Measurements from ENCODE around the gene ADAM19. TPM values are rescaled to one million over a fixed set of nuclear protein-coding genes. Genes with fewer than 3 reads are reported as not detected.
"Not testable (repeated sequence)": the region's sequence is repeated elsewhere in the genome, so short reads cannot be mapped to it uniquely, and the experiment has no call there.

The ADAM19 gene
- total RNA-seq, 2 experiments from 2014 or later: 2.8 to 3.5 TPM

DNA sequence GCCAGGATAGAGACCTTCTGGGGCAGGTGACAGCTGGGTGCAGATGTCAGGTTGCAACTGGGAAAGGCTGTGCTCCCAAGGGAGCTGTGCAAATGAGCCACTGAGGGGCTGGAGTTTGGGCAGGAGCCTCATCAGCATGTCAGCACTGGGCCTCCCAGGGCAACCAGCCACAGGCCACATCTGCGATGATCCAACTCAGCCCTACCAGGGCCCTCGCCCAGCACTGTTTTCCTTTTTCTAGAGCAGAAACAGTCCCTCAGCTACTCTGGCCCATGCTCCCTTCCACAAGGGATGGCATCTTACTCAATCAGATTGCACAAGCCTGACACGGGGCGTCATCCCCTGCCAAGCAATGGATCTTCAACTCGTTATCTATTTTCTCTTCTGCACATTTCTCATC, 90.8 kb downstream of the ADAM19 start:
- no peak for DNase-seq
- Mint-ChIP-seq H3K36me3 (no peaks in the 10 kb centered on the region), H3K4me1 (peaks cover 3% of the 10 kb centered on the region), H3K4me3 (no peak overlapping the region), H3K27me3 (peaks cover 4% of the 10 kb centered on the region), H3K27ac (no peak overlapping the region), H3K9me3 (no peaks in the 10 kb centered on the region)

DNA sequence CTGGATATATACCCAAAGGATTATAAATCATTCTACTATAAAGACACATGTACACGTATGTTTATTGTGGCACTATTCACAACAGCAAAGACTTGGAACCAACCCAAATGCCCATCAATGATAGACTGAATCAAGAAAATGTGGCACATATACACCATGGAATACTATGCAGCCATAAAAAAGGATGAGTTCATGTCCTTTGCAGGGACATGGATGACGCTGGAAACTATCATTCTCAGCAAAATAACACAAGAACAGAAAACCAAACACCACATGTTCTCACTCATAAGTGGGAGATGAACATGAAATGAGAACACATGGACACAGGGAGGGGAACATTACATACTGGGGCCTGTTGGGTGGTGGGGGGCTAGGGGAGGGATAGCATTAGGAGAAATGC, 92.9 kb downstream of the ADAM19 start:
- H3K4me1 Mint-ChIP-seq, H3K27ac Mint-ChIP-seq, H3K4me3 Mint-ChIP-seq, DNase-seq, H3K36me3 Mint-ChIP-seq, H3K27me3 Mint-ChIP-seq, H3K9me3 Mint-ChIP-seq: not testable (repeated sequence)

DNA sequence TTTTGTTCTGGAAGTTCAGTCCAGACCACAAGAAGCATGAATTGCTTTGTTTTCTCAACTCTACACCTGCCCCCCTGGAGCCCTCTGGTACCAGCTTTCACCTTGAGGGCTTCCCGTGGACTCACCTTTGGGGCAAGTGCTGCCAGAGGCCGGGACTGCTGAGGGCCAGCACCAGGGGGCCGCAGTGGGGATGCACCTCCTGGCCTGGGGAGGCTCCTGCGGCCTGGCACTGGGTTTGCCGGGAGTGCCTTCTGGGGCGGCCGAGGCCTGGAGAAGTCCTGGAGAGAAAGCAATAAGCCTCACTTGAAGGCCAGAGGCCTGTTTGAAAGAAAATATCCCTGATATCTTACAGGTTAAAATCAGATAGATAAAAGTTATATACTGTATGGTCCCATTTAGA, 93.9 kb downstream of the ADAM19 start:
- no peak overlapping the region for H3K4me3 Mint-ChIP-seq
- no peaks in the 10 kb centered on the region for H3K36me3 Mint-ChIP-seq
- H3K9me3 Mint-ChIP-seq: no peaks in the 10 kb centered on the region
- H3K27ac Mint-ChIP-seq: no peak overlapping the region
- no peak for DNase-seq
- H3K4me1 Mint-ChIP-seq: peaks cover 3% of the 10 kb centered on the region
- peaks cover 4% of the 10 kb centered on the region for H3K27me3 Mint-ChIP-seq

DNA sequence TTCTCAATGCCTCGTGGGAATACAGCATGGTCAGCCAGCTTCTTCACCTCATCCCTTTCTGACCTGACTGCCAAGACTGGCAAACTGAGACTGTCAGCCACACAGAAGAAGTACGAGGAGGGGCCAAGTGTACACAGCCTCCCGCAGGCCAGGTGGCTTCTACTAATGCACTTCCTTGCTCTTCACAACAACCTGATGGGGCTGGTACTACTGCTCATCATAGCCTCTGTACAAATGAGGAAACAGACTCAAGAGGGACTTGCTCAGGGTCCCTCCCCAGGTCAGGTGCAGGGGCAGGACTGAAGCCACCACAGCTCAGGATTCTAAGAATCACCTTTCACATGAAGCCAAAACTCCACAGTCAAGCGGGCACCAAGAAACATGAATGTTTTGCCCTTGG, 94.3 kb downstream of the ADAM19 start:
- Mint-ChIP-seq H3K27ac (no peak overlapping the region), H3K9me3 (no peaks in the 10 kb centered on the region), H3K36me3 (no peaks in the 10 kb centered on the region), H3K4me3 (no peak overlapping the region), H3K4me1 (no peaks in the 10 kb centered on the region), H3K27me3 (peaks cover 4% of the 10 kb centered on the region)
- no peak for DNase-seq

DNA sequence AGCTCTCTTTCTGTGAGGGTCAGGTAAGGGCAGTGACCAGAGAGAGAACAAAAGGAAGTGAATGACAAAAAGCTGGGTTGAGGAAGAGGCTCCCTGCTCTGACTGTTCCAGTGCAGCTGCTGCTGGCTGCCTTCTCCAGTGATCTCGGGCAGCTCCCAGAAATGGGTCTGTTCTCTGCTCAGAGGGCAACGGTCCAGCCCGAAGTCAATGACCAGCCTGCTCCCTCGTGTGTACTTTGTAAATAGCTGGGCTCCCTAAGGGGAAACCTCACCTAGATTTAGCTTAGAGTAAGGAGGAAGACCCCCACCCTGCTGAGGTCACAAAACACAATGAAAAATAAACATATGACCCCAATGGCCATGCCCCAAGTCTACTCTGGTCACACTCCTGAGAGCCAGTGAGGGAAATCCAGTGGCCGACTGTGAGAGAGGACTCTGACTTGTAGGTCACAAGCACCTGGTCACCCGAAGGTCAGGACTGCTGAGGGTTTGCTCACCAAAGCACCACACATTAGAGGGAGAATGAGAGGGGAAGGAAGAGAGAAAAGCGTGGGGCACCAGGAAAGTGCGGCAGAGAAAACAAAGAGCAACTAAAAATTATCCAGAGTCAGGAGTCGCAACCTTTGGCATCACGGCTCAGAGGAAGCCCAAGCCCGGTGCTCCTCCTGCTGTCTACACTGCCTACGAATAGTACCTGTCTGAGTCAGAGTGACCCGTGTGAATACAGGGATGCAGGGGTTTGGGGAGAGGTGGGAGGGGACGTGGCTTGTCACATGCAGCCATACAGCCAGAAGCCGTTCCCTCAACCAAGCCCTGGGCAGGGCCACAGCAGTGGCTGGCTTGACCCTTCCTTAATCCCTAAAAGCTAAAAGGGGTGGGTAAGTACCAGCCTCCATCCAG, 95.7 kb downstream of the ADAM19 start:
- H3K4me3 Mint-ChIP-seq: no peak overlapping the region
- no peak for DNase-seq
- no peaks in the 10 kb centered on the region for H3K4me1 Mint-ChIP-seq
- no peak overlapping the region for H3K27ac Mint-ChIP-seq
- no peaks in the 10 kb centered on the region for H3K36me3 Mint-ChIP-seq
- no peaks in the 10 kb centered on the region for H3K27me3 Mint-ChIP-seq
- no peaks in the 10 kb centered on the region for H3K9me3 Mint-ChIP-seq

DNA sequence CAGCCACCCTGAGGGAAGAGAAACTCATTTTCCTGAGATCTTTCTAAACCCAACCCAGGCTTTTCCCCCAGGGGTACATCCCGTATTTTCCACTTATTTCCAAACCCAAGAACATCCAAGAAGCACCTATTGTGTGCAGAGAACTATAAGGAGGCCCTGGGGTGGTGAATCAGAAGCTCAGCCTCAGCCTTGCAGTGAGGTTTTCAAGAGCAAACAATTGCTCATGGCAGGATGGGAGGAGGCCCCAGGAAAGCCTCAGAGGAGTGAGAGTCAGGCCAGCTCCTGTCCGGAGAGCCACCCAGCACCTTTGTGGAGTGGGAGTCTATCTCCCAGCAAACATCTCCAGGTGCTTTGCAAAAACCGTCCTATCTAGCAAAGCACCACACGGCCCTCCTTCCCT, 96.4 kb downstream of the ADAM19 start:
- Mint-ChIP-seq H3K4me1 (no peaks in the 10 kb centered on the region), H3K9me3 (no peaks in the 10 kb centered on the region), H3K27me3 (no peaks in the 10 kb centered on the region), H3K36me3 (no peaks in the 10 kb centered on the region), H3K27ac (no peak overlapping the region), H3K4me3 (no peak overlapping the region)
- DNase-seq: no peak

DNA sequence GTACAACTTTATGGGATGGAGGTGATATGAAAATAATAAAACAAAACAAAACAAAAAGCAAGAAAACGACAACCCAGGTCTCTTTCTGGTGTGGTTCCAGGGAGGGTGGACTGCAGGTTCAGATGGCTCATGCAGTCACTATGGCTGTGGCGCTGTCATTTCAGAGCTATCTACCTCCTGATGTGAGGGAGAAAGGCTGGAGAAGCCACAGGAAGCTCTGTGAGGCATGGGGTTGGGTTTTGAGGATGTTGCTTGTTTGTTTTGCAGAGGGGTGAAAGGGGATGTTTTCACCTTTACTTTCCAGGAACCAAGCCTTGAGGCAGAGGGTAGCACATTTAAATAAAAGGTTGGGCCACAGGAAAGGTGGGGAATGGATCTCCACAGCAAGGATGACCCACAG, 96.8 kb downstream of the ADAM19 start:
- no peak overlapping the region for H3K4me3 Mint-ChIP-seq
- H3K4me1 Mint-ChIP-seq: no peaks in the 10 kb centered on the region
- H3K9me3 Mint-ChIP-seq: no peaks in the 10 kb centered on the region
- no peaks in the 10 kb centered on the region for H3K27me3 Mint-ChIP-seq
- no peak overlapping the region for H3K27ac Mint-ChIP-seq
- H3K36me3 Mint-ChIP-seq: no peaks in the 10 kb centered on the region
- DNase-seq: no peak

DNA sequence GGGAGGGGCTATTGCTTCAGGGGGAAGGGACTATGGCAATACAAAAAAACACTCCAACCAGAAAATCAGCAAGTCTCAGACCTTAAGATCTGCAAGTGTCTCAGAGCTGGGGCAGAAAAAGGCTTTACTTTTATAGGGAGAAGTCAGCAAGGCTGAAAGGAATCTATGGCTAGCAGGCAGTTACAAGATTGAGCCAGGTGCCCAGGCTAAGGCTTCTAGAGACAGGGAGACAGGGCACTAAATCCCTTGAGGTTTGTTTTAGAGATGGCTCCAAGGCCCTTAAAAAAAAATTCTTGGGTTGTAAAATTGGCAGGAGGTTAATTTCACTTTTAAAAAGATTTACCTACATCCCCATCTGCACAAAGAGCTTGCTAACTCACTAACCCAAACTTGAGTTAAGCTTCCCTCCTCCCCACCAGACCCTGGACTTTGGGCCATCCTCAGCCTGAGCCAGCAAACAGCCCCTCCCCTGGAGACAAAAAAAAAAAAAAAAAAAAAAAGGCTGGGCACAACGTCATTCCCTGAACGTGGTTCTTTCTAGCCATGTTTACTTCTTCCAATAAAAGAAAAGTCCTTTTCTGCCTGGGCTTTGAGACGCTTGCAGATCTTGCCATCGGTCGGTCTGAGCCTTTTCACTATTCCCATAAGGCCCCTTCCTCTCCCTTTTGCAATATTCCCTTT, 97.6 kb downstream of the ADAM19 start:
- Mint-ChIP-seq H3K9me3 (no peaks in the 10 kb centered on the region), H3K4me1 (no peaks in the 10 kb centered on the region), H3K4me3 (no peak overlapping the region), H3K27me3 (no peaks in the 10 kb centered on the region), H3K36me3 (no peaks in the 10 kb centered on the region), H3K27ac (no peak overlapping the region)
- no peak for DNase-seq

DNA sequence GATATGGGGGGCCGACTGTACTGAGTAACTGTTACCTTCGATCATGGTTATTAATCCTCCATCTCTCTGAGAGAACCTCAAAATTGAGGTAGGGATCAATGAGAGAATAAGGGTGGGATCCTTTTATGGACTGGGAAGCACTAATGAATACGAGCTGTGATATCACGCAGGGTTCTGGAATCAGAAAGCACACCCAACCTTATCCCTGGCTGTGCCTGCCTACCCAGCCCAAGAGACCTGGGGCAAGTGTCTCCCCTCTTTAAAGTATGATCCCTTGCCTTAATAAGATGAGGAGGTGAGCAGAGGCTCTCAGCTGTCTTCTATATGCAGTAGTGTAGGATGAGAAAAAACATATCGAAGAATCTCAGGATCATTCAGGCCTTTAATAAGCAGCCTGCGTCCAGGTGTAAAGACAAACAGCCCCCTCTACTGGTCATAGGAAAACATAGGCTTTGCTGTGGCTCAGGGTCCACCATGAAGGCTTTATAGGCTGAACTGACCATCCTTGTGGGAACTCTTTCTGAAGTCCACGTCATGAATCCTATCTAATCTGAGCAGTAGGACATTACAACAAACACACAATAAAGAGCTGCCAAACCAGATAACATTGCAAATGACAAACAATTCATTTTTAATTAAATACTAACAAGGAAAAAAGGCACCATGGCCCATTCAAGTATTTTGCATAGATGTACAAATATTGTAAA, 98.7 kb downstream of the ADAM19 start:
- peak; percentile 18 for DNase-seq
- Mint-ChIP-seq H3K27ac (no peak overlapping the region), H3K27me3 (no peaks in the 10 kb centered on the region), H3K9me3 (no peaks in the 10 kb centered on the region), H3K4me1 (no peaks in the 10 kb centered on the region), H3K36me3 (no peaks in the 10 kb centered on the region), H3K4me3 (no peak overlapping the region)

DNA sequence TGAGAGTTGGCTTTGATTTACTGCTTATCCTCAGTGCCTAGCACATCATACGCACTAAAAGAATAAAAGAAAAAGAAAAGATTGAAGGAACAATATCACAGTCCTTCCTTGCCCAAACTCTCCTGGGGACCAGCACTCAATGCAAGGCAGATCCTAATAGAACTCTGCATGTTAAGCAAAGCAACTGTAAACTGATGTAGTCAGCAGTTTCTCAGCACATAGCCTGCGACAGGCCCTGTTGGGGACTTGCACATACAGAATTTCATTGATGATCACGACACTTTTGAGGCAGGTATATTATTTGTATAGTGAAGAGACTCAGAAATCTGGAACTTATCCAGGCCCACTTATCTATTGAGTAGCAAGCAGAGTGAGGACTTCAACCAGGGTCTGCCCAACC, 100.1 kb downstream of the ADAM19 start:
- no peaks in the 10 kb centered on the region for H3K4me1 Mint-ChIP-seq
- H3K27ac Mint-ChIP-seq: no peak overlapping the region
- no peaks in the 10 kb centered on the region for H3K36me3 Mint-ChIP-seq
- no peaks in the 10 kb centered on the region for H3K9me3 Mint-ChIP-seq
- H3K27me3 Mint-ChIP-seq: no peaks in the 10 kb centered on the region
- H3K4me3 Mint-ChIP-seq: no peak overlapping the region
- DNase-seq: no peak

DNA sequence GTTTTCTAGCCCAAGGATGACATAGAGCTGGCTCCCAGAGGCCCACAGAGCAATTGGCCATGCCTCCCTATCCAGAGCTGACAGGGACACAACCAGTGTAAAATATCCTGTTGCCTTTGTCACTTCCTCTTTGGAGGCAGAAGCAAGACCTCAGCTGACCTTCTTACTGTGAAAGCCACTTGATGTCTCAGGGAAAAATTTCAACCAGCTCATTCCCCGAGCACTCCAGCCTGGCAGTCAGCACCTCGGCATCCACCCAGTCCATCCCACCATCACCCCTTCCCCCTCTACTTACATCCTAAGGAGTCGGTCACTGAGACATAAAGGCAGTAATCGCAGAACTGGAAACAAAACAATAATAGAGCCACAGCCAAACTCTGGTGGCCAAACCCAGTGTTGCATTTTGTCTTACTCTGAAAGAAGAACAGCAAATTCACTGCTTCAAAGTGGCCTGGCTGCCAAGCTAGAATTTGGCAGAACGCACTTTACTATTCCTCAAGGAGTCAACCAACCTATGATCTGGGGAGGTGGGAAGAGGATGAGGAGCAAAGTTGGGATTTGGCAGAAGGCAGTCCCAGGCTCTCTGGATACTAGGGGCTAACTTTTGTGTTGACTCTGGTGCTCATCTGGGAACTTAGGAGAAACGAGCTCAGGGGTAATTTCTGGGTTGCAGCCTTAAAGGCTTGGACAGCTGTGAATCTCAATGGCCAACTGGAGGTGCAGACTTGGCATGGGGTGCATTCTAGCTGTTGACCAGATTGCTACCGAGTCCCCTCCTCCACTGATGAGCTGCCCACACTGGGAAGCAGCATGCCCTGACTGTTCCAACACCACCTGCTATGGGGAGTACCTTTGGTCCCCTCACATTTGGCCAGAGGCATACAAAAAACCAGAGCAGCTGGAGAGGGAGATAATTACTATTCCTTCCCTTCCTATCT, 101.9 kb downstream of the ADAM19 start:
- no peak for DNase-seq
- H3K36me3 Mint-ChIP-seq: no peaks in the 10 kb centered on the region
- H3K9me3 Mint-ChIP-seq: no peaks in the 10 kb centered on the region
- H3K27me3 Mint-ChIP-seq: no peaks in the 10 kb centered on the region
- H3K4me1 Mint-ChIP-seq: no peaks in the 10 kb centered on the region
- no peak overlapping the region for H3K4me3 Mint-ChIP-seq
- no peak overlapping the region for H3K27ac Mint-ChIP-seq

DNA sequence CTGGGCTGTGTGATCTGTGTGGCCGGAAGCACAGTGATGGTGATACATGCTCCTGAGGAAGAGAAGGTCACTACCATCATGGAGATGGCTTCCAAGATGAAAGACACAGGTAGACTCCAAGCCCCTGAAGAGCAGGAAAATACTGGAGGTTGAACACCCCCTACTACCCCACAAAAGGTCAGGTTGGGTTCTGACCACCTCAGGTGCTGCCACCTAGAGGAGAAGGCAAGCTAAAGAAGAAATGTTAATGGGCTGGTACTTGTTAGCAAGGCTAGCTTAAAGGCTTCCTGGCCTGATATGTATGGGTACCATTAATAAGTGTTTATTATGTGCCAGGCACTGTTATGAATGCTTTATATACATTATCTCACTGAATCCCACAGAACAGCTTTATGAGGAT, 103.9 kb downstream of the ADAM19 start:
- H3K4me3 Mint-ChIP-seq: no peak overlapping the region
- peaks cover under 1% of the 10 kb centered on the region for H3K27me3 Mint-ChIP-seq
- peak; percentile 15 for DNase-seq
- no peaks in the 10 kb centered on the region for H3K36me3 Mint-ChIP-seq
- H3K4me1 Mint-ChIP-seq: no peaks in the 10 kb centered on the region
- no peaks in the 10 kb centered on the region for H3K9me3 Mint-ChIP-seq
- no peak overlapping the region for H3K27ac Mint-ChIP-seq

DNA sequence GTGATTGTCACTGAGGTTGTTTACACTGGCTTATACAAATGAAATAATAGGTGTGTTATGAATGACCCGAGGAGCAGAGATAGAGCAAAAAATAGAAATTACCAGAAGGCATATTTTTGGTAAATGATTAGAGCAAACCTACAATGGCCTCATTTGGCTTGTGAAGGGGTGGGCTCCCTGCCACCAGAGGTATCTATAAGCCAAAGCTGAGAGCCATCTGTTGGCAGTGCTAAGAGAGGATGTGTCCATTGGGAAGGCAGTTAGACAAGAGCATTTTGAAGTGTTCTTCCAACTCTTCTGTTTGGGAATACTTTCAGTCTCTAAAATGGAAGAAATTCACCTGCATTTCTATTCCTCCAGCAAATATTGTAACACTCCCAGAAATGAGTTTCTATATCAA, 104.9 kb downstream of the ADAM19 start:
- H3K4me3 Mint-ChIP-seq: no peak overlapping the region
- no peaks in the 10 kb centered on the region for H3K4me1 Mint-ChIP-seq
- DNase-seq: no peak
- H3K27me3 Mint-ChIP-seq: peaks cover 4% of the 10 kb centered on the region
- H3K27ac Mint-ChIP-seq: no peak overlapping the region
- no peaks in the 10 kb centered on the region for H3K36me3 Mint-ChIP-seq
- no peaks in the 10 kb centered on the region for H3K9me3 Mint-ChIP-seq

DNA sequence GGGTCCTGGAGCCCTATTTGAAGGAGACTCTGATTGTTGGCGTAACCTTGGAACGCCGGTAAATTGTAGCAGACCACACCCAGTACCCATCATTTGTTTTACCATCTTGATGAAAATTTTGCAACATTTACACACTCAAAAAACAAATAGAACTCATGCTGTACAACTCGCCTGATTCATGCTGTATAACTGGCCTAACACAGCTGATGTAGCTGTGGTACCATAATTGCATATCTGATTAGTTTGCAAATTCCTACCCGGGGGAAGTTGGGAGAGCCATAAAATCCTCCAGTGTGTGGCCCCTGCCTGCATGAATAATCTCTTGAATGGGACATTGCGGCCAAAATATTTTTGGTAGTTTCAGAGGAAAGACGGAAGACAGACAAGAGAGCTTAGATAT, 105.9 kb downstream of the ADAM19 start:
- Mint-ChIP-seq H3K36me3 (no peaks in the 10 kb centered on the region), H3K27ac (no peak overlapping the region), H3K4me1 (peaks cover 3% of the 10 kb centered on the region), H3K4me3 (no peak overlapping the region), H3K9me3 (no peaks in the 10 kb centered on the region), H3K27me3 (peaks cover 8% of the 10 kb centered on the region)
- no peak for DNase-seq
